SJSA1 (cell line): Measurements from ENCODE around the gene STOML2. TPM values are rescaled to one million over a fixed set of nuclear protein-coding genes. Genes with fewer than 3 reads are reported as not detected.
"Not testable (repeated sequence)": the region's sequence is repeated elsewhere in the genome, so short reads cannot be mapped to it uniquely, and the experiment has no call there.

Experiments
- DNase-seq, 2 experiments: peaks; one replicate each; pipeline ENCODE4 v3.0.0-alpha.2; 2015 to 2020; ENCODE audit warnings: low spot score in 2 of 2, low read depth in 1 of 2
- H3K27ac ChIP-seq: fragments of 250-450 bp; sonication (Bioruptor Pico); 2 replicates; pipeline ENCODE4 v1.5.1; 2020; ENCODE audit warnings: mild to moderate bottlenecking, moderate library complexity
- H3K27me3 ChIP-seq: fragments of 250-450 bp; sonication (Bioruptor Pico); replicated peaks from 2 replicates; pipeline ENCODE4 v1.5.1; 2020; ENCODE audit warnings: mild to moderate bottlenecking, moderate library complexity
- H3K36me3 ChIP-seq: fragments of 250-450 bp; sonication (Bioruptor Pico); 2 replicates; pipeline ENCODE4 v1.5.1; 2020; ENCODE audit warnings: mild to moderate bottlenecking
- H3K4me1 ChIP-seq: fragments of 250-450 bp; sonication (Bioruptor Pico); replicated peaks from 2 replicates; pipeline ENCODE4 v1.6.1; 2021; ENCODE audit warnings: mild to moderate bottlenecking
- H3K4me3 ChIP-seq: fragments of 250-450 bp; sonication (Bioruptor Pico); 2 replicates; pipeline ENCODE4 v1.5.1; 2020; ENCODE audit warnings: mild to moderate bottlenecking
- H3K9me3 ChIP-seq: fragments of 250-450 bp; sonication (Bioruptor Pico); replicated peaks from 2 replicates; pipeline ENCODE4 v1.5.1; 2020; ENCODE audit warnings: mild to moderate bottlenecking
- total RNA-seq: library from RNA; depleted of rRNA; stranded (reverse); fragments of >200 nt; shearing (Covaris generic); gene quantifications from 2 replicates; pipeline ENCODE4 v1.2.3, GENCODE V29; 2014; rRNA removed

STOML2 gene, protein sequence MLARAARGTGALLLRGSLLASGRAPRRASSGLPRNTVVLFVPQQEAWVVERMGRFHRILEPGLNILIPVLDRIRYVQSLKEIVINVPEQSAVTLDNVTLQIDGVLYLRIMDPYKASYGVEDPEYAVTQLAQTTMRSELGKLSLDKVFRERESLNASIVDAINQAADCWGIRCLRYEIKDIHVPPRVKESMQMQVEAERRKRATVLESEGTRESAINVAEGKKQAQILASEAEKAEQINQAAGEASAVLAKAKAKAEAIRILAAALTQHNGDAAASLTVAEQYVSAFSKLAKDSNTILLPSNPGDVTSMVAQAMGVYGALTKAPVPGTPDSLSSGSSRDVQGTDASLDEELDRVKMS
- 73.3 and 75.4 TPM in 2 replicates for total RNA-seq

DNA sequence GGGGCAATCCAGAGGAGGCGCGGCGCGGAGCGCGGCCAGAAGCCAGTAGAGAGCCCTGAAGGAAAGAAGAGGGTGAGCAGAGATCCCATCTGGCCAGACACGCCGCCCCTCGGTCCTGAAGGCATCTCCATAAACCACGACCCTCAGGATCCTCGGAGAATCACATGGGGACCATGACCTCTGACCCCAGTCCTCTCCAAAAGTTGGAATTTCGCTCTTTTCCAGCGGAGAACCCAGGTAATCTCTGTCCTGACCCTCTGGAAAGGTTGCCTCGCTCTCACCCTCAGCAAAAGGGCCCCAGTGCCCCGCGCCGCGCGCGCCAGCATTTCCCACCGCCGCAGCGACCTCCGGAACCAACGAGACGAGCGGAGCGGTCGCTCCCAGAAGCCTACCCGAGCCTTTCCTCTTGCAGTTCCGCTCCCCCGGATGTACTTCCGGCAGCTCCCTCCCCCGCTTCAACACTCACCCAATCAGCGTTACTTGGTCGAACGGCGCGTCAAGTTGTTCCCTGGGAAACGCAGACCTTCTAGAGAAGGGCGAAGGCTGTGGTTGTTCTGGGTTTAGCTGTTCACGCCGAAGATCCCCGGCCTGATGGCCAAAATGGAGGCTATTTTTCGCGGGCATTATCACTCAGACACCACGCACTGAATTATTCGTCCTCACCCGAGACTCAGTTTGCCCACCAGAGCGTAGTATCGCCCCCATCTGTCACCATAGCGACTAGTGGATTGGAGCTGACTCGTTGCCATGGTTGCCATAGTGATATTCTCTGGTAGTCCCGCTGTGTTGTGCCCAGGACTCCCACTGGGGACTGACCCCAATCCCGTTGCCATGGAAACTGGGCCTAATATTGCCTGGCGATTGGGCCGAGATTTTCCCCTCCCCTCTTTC, at the start of gene STOML2:
Gene STOML2 (minus strand): TSS at position 363 of the 891 bp plus-strand sequence. CDS start 37 bp downstream, at position 326.
- Histone ChIP-seq H3K36me3 (peaks cover 9% of the 10 kb centered on the region; the same call in 1 of the 2 replicates), H3K27me3 (no peaks in the 10 kb centered on the region), H3K4me3 (peak within 1 kb of the TSS; percentile 52), H3K9me3 (no peaks in the 10 kb centered on the region), H3K27ac (peak within 1 kb of the TSS; percentile 79), H3K4me1 (peaks cover 9% of the 10 kb centered on the region)
- DNase-seq: peak; percentile 78 to 89

DNA sequence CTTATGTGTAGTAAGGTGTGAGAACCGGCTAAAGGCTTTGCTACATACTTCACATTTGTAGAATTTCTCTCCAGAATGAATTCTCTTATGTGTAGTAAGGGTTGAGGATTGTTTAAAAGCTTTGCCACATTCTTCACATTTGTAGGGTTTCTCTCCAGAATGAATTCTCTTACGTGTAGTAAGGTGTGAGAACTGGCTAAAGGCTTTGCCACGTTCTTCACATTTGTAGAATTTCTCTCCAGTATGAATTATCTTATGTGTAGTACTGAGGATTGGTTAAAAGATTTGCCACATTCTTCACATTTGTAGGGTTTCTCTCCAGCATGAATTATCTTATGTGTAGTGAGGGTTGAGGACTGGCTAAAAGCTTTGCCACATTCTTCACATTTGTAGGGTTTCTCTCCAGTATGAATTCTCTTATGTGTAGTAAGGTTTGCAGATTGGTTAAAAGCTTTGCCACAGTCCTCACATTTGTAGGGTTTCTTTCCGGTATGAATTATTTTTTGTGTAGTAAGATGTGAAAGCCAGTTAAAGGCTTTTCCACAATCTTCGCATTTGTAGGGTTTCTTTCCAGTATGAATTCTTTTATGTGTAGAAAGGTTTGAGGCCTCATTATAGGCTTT, 45.1 kb upstream of the STOML2 start:
- H3K4me1 ChIP-seq, H3K27me3 ChIP-seq, H3K4me3 ChIP-seq, DNase-seq, H3K9me3 ChIP-seq, H3K27ac ChIP-seq, H3K36me3 ChIP-seq: not testable (repeated sequence)

- no peak overlapping the region for H3K27ac ChIP-seq
- H3K36me3 ChIP-seq: no peaks in the 10 kb centered on the region
- no peaks in the 10 kb centered on the region for H3K4me1 ChIP-seq
These were observed 39.1 kb upstream of the STOML2 start for GRCh38 chr9:35142037-35142436.

GRCh38 chr9:35140093-35140492, 37.2 kb upstream of the STOML2 start:
- H3K27me3 ChIP-seq: no peaks in the 10 kb centered on the region
- DNase-seq: no peak
- no peaks in the 10 kb centered on the region for H3K9me3 ChIP-seq

More at GRCh38 chr9:35142037-35142436, 39.1 kb upstream of the STOML2 start:
- Histone ChIP-seq H3K9me3 (no peaks in the 10 kb centered on the region), H3K27me3 (no peaks in the 10 kb centered on the region), H3K4me3 (no peak overlapping the region)
- DNase-seq: no peak

GRCh38 chr9:35136866-35137265, 33.9 kb upstream of the STOML2 start:
- Histone ChIP-seq H3K4me3 (no peak overlapping the region), H3K27ac (no peak overlapping the region), H3K4me1 (no peaks in the 10 kb centered on the region), H3K9me3 (no peaks in the 10 kb centered on the region), H3K27me3 (no peaks in the 10 kb centered on the region), H3K36me3 (no peaks in the 10 kb centered on the region)
- no peak for DNase-seq

More at GRCh38 chr9:35140093-35140492, 37.2 kb upstream of the STOML2 start:
- no peak overlapping the region for H3K4me3 ChIP-seq
- H3K4me1 ChIP-seq: no peaks in the 10 kb centered on the region
- H3K36me3 ChIP-seq: no peaks in the 10 kb centered on the region
- H3K27ac ChIP-seq: no peak overlapping the region

DNA sequence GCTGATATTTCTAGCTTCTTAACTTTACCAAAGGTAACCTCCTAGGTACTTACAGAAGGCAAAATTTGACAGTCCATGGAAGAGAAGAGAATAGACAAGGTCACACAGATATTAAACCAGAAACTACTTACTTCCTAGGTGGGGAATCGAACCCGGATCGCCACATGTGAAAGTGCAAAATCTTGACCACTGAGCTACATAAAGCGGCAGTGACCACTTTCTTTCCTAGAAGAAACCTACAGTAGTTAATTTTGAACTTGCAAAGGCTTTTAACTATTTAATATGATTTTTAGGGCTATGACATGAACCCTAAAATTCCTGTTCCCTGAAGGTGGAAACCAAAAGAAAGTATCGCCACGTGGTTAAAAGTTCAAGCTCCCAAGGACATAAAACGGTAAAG, 33.1 kb upstream of the STOML2 start:
- H3K9me3 ChIP-seq: no peaks in the 10 kb centered on the region
- DNase-seq: no peak
- no peak overlapping the region for H3K27ac ChIP-seq
- H3K4me1 ChIP-seq: no peaks in the 10 kb centered on the region
- no peaks in the 10 kb centered on the region for H3K36me3 ChIP-seq
- H3K4me3 ChIP-seq: no peak overlapping the region
- no peaks in the 10 kb centered on the region for H3K27me3 ChIP-seq

- no peak overlapping the region for H3K27ac ChIP-seq
These were observed 32.0 kb upstream of the STOML2 start for GRCh38 chr9:35134920-35135319.

DNA sequence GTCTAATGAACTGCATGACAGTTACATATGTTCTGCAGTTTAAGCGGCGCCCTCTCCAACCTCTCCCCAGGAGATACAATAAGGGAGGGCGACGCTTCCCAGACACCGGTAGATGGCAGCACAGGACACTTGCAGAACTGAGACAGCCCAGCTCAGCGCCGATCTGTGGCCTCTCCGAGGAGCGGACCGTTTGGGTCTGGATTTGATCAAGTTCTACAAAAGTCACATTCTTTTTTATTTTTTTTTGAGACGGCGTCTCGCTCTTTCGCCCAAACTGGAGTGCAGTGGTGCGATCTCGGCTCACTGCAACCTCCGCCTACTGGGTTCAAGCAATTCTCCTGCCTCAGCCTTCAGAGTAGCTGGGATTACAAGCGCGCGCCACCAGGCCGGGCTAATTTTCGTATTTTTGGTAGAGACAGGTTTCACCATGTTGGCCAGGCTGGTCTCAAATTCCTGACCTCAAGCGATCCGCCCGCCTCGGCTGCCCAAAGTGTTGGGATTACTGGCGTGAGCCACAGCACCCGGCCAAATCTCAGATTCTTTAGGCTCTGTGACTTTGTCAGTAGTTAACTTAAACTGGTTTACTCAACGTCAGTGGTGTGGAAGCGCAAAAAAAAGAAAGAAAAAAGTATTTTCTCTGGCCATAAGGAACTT, 14.1 kb upstream of the STOML2 start:
- Histone ChIP-seq H3K36me3 (no peaks in the 10 kb centered on the region), H3K4me1 (peaks cover 28% of the 10 kb centered on the region), H3K4me3 (peak overlapping the region; percentile 35), H3K27ac (no peak overlapping the region), H3K27me3 (no peaks in the 10 kb centered on the region), H3K9me3 (no peaks in the 10 kb centered on the region)
- peak; percentile 66 to 81 for DNase-seq

More at GRCh38 chr9:35134920-35135319, 32.0 kb upstream of the STOML2 start:
- H3K4me3 ChIP-seq: no peak overlapping the region
- H3K4me1 ChIP-seq: no peaks in the 10 kb centered on the region
- DNase-seq: no peak
- no peaks in the 10 kb centered on the region for H3K9me3 ChIP-seq
- no peaks in the 10 kb centered on the region for H3K36me3 ChIP-seq
- H3K27me3 ChIP-seq: no peaks in the 10 kb centered on the region

DNA sequence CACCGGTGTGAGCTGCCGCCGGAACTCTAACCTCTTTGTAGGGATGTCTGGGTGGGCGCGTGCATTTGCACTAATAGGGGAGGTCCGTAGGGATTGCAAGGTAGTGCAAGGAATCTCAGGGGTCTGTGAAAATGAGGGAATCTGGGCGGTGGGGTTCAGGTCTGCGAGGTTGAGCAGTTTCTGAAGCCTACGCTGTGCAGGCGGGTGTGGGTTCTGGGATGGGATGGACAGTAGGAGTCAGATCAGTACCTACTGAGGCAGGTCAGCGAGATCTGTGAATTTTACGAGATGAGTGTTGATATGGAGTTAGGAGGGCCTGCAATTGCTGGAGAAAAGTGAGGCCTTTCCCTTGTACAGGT, 13.6 kb upstream of the STOML2 start:
- no peak overlapping the region for H3K27ac ChIP-seq
- H3K4me3 ChIP-seq: peak overlapping the region; percentile 35

GRCh38 chr9:35115680-35116538, 13.0 kb upstream of the STOML2 start, which contains the start of gene ATOSB:
TSS of gene ATOSB (minus strand) at chr9:35115862. CDS start at chr9:35108274, 7,588 bp downstream.
- H3K36me3 ChIP-seq: no peaks in the 10 kb centered on the region
- no peaks in the 10 kb centered on the region for H3K9me3 ChIP-seq
- DNase-seq: peak; percentile 85 to 94
- peaks cover 36% of the 10 kb centered on the region for H3K4me1 ChIP-seq
- H3K27ac ChIP-seq: peak within 1 kb of the TSS; percentile 78
- H3K27me3 ChIP-seq: no peaks in the 10 kb centered on the region
- peak within 1 kb of the TSS; percentile 35 for H3K4me3 ChIP-seq

More for the DNA sequence above, 13.6 kb upstream of the STOML2 start:
- no peak for DNase-seq
- no peaks in the 10 kb centered on the region for H3K27me3 ChIP-seq
- H3K9me3 ChIP-seq: no peaks in the 10 kb centered on the region
- no peaks in the 10 kb centered on the region for H3K36me3 ChIP-seq
- H3K4me1 ChIP-seq: peaks cover 33% of the 10 kb centered on the region

DNA sequence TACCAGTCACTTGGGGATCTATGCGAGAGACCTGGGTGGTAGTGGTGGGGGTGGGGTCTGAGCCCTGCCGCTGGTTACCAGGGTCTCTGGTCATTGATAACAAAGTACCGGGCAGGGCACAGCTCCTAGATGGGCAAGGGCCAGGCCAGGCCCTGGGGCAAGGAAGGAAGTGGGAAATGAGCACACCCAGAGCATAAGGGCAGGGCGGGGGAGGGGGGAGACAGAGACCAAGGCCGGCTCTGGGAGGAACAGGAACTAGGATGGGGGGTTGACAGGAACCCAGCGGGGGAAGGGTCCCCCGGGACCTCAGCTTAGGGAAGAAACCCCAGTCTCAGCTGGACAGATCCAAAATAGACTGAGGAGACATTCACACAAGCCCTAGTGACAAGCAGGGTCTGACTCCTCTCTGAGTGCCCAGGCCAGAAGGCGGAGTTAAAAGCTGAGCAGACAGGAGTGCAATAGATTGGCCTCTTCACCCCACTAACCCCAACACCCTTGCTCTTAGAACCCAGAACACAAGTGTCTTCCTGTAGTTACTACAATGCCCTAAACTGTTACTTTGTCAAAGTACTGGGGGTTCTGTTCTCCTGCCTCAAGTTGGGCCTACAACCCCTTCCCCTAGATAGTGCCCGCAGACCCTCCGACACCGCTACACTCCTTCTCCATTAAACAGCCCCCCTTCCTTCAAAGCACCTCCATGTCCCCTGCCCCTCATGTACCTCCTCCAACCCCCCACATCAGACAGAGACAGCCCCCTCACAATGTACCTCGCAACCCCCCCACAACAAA, 12.1 kb upstream of the STOML2 start:
- Histone ChIP-seq H3K36me3 (no peaks in the 10 kb centered on the region), H3K4me3 (peak overlapping the region; percentile 35), H3K27ac (peak overlapping the region; percentile 78), H3K27me3 (no peaks in the 10 kb centered on the region), H3K4me1 (peaks cover 45% of the 10 kb centered on the region), H3K9me3 (no peaks in the 10 kb centered on the region)
- DNase-seq: peak in 1 of 2 experiments; percentile 32
